Measurements from ENCODE around the gene PTCH1.

Gene PTCH1

GRCh38 chr9:95507464-95508241 lies 9.1 kb downstream of the PTCH1 start:
- Histone ChIP-seq H3K36me3 (ENCODE audit: control insufficient read depth, insufficient read depth, low read length) (no peaks in the 10 kb centered on the region), H3K27ac (ENCODE audit: insufficient read depth, low read length, poor library complexity, severe bottlenecking) (peak overlapping the region; percentile 59), H3K9me3 (ENCODE audit: control insufficient read depth, low read length) (no peaks in the 10 kb centered on the region), H3K27me3 (replicated peaks; ENCODE audit: control insufficient read depth, insufficient read depth, low read length, poor library complexity, severe bottlenecking) (no peaks in the 10 kb centered on the region), H3K4me3 (ENCODE audit: insufficient read depth, low read depth, low read length, poor library complexity, severe bottlenecking) (peak overlapping the region; percentile 69), H3K4me1 (ENCODE audit: control insufficient read depth, insufficient read depth, low read length, poor library complexity, severe bottlenecking) (peaks cover 13% of the 10 kb centered on the region)
- peak in 1 of 3 donors; percentile 18 for DNase-seq

- no peaks in the 10 kb centered on the region for H3K27me3 ChIP-seq (replicated peaks; ENCODE audit: control insufficient read depth, insufficient read depth, low read length, poor library complexity, severe bottlenecking)
- peak in 1 of 3 donors; percentile 1 for DNase-seq
- peaks cover 13% of the 10 kb centered on the region for H3K4me1 ChIP-seq (ENCODE audit: control insufficient read depth, insufficient read depth, low read length, poor library complexity, severe bottlenecking)
- H3K36me3 ChIP-seq (ENCODE audit: control insufficient read depth, insufficient read depth, low read length), result no peaks in the 10 kb centered on the region
- H3K27ac ChIP-seq (ENCODE audit: insufficient read depth, low read length, poor library complexity, severe bottlenecking), result peak overlapping the region; percentile 59
- no peaks in the 10 kb centered on the region for H3K9me3 ChIP-seq (ENCODE audit: control insufficient read depth, low read length)
- H3K4me3 ChIP-seq (ENCODE audit: insufficient read depth, low read depth, low read length, poor library complexity, severe bottlenecking), result peak overlapping the region; percentile 69
These were observed 9.9 kb downstream of the PTCH1 start for GRCh38 chr9:95506678-95507463.

GRCh38 chr9:95506428-95506677 lies 10.4 kb downstream of the PTCH1 start:
- Histone ChIP-seq H3K27me3 (replicated peaks; ENCODE audit: control insufficient read depth, insufficient read depth, low read length, poor library complexity, severe bottlenecking) (no peaks in the 10 kb centered on the region), H3K27ac (ENCODE audit: insufficient read depth, low read length, poor library complexity, severe bottlenecking) (peak overlapping the region; percentile 59), H3K4me3 (ENCODE audit: insufficient read depth, low read depth, low read length, poor library complexity, severe bottlenecking) (peak overlapping the region; percentile 69), H3K36me3 (ENCODE audit: control insufficient read depth, insufficient read depth, low read length) (no peaks in the 10 kb centered on the region), H3K4me1 (ENCODE audit: control insufficient read depth, insufficient read depth, low read length, poor library complexity, severe bottlenecking) (peaks cover 13% of the 10 kb centered on the region), H3K9me3 (ENCODE audit: control insufficient read depth, low read length) (no peaks in the 10 kb centered on the region)
- no peak for DNase-seq

GRCh38 chr9:95505717-95506427 lies 10.9 kb downstream of the PTCH1 start:
- Histone ChIP-seq H3K4me3 (ENCODE audit: insufficient read depth, low read depth, low read length, poor library complexity, severe bottlenecking) (peak overlapping the region; percentile 69), H3K4me1 (ENCODE audit: control insufficient read depth, insufficient read depth, low read length, poor library complexity, severe bottlenecking) (peaks cover 13% of the 10 kb centered on the region), H3K36me3 (ENCODE audit: control insufficient read depth, insufficient read depth, low read length) (no peaks in the 10 kb centered on the region), H3K27me3 (replicated peaks; ENCODE audit: control insufficient read depth, insufficient read depth, low read length, poor library complexity, severe bottlenecking) (no peaks in the 10 kb centered on the region), H3K9me3 (ENCODE audit: control insufficient read depth, low read length) (no peaks in the 10 kb centered on the region), H3K27ac (ENCODE audit: insufficient read depth, low read length, poor library complexity, severe bottlenecking) (peak overlapping the region; percentile 59)
- DNase-seq, result no peak

- peaks cover 13% of the 10 kb centered on the region for H3K4me1 ChIP-seq (ENCODE audit: control insufficient read depth, insufficient read depth, low read length, poor library complexity, severe bottlenecking)
- H3K4me3 ChIP-seq (ENCODE audit: insufficient read depth, low read depth, low read length, poor library complexity, severe bottlenecking), result no peak overlapping the region
- no peaks in the 10 kb centered on the region for H3K27me3 ChIP-seq (replicated peaks; ENCODE audit: control insufficient read depth, insufficient read depth, low read length, poor library complexity, severe bottlenecking)
- no peak overlapping the region for H3K27ac ChIP-seq (ENCODE audit: insufficient read depth, low read length, poor library complexity, severe bottlenecking)
- no peaks in the 10 kb centered on the region for H3K9me3 ChIP-seq (ENCODE audit: control insufficient read depth, low read length)
- DNase-seq, result no peak
- no peaks in the 10 kb centered on the region for H3K36me3 ChIP-seq (ENCODE audit: control insufficient read depth, insufficient read depth, low read length)
These were observed 11.6 kb downstream of the PTCH1 start for GRCh38 chr9:95505072-95505716.

GRCh38 chr9:95504053-95504963 lies 12.5 kb downstream of the PTCH1 start:
- H3K4me1 ChIP-seq (ENCODE audit: control insufficient read depth, insufficient read depth, low read length, poor library complexity, severe bottlenecking), result peaks cover 7% of the 10 kb centered on the region
- H3K27ac ChIP-seq (ENCODE audit: insufficient read depth, low read length, poor library complexity, severe bottlenecking), result no peak overlapping the region
- DNase-seq, result no peak
- no peaks in the 10 kb centered on the region for H3K9me3 ChIP-seq (ENCODE audit: control insufficient read depth, low read length)
- no peaks in the 10 kb centered on the region for H3K27me3 ChIP-seq (replicated peaks; ENCODE audit: control insufficient read depth, insufficient read depth, low read length, poor library complexity, severe bottlenecking)
- H3K36me3 ChIP-seq (ENCODE audit: control insufficient read depth, insufficient read depth, low read length), result no peaks in the 10 kb centered on the region
- no peak overlapping the region for H3K4me3 ChIP-seq (ENCODE audit: insufficient read depth, low read depth, low read length, poor library complexity, severe bottlenecking)

GRCh38 chr9:95503369-95503768 lies 13.4 kb downstream of the PTCH1 start:
- Histone ChIP-seq H3K9me3 (ENCODE audit: control insufficient read depth, low read length) (no peaks in the 10 kb centered on the region), H3K4me3 (ENCODE audit: insufficient read depth, low read depth, low read length, poor library complexity, severe bottlenecking) (no peak overlapping the region), H3K27me3 (replicated peaks; ENCODE audit: control insufficient read depth, insufficient read depth, low read length, poor library complexity, severe bottlenecking) (no peaks in the 10 kb centered on the region), H3K36me3 (ENCODE audit: control insufficient read depth, insufficient read depth, low read length) (no peaks in the 10 kb centered on the region), H3K27ac (ENCODE audit: insufficient read depth, low read length, poor library complexity, severe bottlenecking) (no peak overlapping the region), H3K4me1 (ENCODE audit: control insufficient read depth, insufficient read depth, low read length, poor library complexity, severe bottlenecking) (peaks cover 3% of the 10 kb centered on the region)
- no peak for DNase-seq

GRCh38 chr9:95502248-95502647 lies 14.5 kb downstream of the PTCH1 start:
- Histone ChIP-seq H3K27ac (ENCODE audit: insufficient read depth, low read length, poor library complexity, severe bottlenecking) (no peak overlapping the region), H3K27me3 (replicated peaks; ENCODE audit: control insufficient read depth, insufficient read depth, low read length, poor library complexity, severe bottlenecking) (no peaks in the 10 kb centered on the region), H3K4me1 (ENCODE audit: control insufficient read depth, insufficient read depth, low read length, poor library complexity, severe bottlenecking) (peaks cover 3% of the 10 kb centered on the region), H3K4me3 (ENCODE audit: insufficient read depth, low read depth, low read length, poor library complexity, severe bottlenecking) (no peak overlapping the region), H3K9me3 (ENCODE audit: control insufficient read depth, low read length) (no peaks in the 10 kb centered on the region), H3K36me3 (ENCODE audit: control insufficient read depth, insufficient read depth, low read length) (no peaks in the 10 kb centered on the region)
- no peak for DNase-seq

- H3K36me3 ChIP-seq (ENCODE audit: control insufficient read depth, insufficient read depth, low read length), result no peaks in the 10 kb centered on the region
- H3K4me3 ChIP-seq (ENCODE audit: insufficient read depth, low read depth, low read length, poor library complexity, severe bottlenecking), result no peak overlapping the region
- H3K27ac ChIP-seq (ENCODE audit: insufficient read depth, low read length, poor library complexity, severe bottlenecking), result no peak overlapping the region
- H3K4me1 ChIP-seq (ENCODE audit: control insufficient read depth, insufficient read depth, low read length, poor library complexity, severe bottlenecking), result peaks cover 3% of the 10 kb centered on the region
- H3K27me3 ChIP-seq (replicated peaks; ENCODE audit: control insufficient read depth, insufficient read depth, low read length, poor library complexity, severe bottlenecking), result no peaks in the 10 kb centered on the region
- no peak for DNase-seq
- no peaks in the 10 kb centered on the region for H3K9me3 ChIP-seq (ENCODE audit: control insufficient read depth, low read length)
These were observed 16.9 kb downstream of the PTCH1 start for GRCh38 chr9:95499847-95500246.
